CD4-positive, alpha-beta T cell treated with Interferon alpha-2 for 1 hour (primary cell): ENCODE data around the gene PARVA.

Experiments
- DNase-seq, 2 donors: peaks; one replicate each; pipeline ENCODE4 v3.0.0-alpha.2; 2020 to 2022

PARVA gene

DNA sequence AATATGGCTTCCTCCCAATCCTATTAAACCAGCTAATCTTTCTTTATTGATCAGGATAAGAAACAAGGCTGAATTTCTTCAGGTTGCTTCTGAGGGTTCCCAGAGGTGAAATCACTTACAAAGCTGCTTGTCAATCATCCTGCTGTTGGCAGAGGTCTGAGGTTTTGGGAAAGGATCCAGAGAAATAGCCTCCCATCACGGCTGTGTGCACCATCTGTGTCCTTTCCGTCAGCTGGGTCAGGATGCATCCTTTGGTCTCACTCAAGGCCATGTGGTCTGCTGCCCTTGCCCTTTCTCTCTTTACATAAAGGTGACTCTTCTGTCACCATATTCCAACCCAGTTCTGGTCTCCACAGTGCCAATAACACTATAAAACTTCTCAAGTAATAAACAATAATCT is 183.5 kb downstream of the PARVA start:
- DNase-seq, result no peak

DNA sequence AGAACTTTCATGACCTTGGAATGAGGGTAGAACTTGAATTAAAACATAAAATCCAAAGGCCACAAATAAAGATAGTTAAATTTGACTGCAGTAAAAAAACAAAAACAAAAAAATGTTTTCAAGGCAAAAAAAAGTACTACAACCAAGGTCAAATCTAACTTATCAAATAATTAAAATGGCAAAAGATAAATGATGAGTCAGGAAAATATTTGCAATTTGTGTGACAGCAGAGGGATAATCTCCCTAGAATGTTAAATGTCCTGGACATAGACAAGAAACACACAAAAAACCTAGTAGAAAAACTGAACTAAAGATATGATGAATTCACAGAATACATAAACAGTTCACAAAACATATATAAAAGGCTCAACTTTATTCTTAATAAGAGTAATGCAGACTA is 186.6 kb downstream of the PARVA start:
- DNase-seq, result no peak

DNA sequence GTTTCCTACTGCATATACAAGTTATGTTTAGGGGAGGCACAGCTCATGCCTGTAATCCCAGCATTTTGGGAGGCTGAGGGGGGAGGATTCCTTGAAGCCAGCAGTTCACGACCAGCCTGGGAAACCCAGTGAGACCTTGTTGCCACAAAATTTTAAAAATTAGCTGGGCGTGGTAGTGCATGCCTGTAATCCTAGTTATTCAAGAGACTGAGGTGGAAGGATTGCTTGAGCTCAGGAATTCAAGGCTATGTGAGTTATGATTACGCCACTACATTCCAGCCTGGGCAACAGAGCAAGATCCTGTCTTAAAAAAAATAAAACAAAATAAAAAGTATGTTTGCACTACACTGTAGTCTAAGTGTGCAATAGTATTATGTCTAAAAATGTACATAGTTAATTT is 188.0 kb downstream of the PARVA start:
- no peak for DNase-seq

DNA sequence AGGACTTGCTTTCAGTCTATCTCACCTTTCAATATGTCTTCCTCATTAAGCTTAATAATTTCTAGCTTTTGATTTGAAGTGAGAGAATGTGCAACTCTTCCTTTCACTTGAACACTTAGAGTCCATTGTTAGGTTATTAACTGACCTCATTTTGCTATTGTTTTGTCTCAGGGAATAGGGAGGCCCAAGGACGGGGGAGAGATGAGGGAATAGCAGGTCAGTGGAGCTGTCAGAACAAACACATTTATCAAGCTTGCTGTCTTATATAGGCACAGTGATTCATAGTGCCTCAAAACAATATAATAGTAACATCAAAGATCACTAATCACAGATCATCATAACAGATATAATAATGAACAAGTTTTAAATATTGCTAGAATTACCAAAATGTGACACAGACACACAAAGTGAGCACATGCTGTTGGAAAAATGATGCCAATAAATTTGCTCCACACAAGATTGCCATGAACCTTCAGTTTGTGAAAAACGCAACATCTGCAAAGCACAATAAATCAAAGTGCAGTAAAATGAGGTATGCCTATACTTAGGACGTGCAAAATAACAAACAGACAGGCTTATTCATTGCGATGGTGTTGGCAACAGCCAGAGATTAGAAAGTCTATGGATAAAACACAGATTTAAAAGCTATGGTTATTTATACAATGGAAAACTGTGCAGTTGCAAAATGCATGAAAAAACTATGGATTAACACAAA is 190.5 kb downstream of the PARVA start:
- DNase-seq, result no peak

DNA sequence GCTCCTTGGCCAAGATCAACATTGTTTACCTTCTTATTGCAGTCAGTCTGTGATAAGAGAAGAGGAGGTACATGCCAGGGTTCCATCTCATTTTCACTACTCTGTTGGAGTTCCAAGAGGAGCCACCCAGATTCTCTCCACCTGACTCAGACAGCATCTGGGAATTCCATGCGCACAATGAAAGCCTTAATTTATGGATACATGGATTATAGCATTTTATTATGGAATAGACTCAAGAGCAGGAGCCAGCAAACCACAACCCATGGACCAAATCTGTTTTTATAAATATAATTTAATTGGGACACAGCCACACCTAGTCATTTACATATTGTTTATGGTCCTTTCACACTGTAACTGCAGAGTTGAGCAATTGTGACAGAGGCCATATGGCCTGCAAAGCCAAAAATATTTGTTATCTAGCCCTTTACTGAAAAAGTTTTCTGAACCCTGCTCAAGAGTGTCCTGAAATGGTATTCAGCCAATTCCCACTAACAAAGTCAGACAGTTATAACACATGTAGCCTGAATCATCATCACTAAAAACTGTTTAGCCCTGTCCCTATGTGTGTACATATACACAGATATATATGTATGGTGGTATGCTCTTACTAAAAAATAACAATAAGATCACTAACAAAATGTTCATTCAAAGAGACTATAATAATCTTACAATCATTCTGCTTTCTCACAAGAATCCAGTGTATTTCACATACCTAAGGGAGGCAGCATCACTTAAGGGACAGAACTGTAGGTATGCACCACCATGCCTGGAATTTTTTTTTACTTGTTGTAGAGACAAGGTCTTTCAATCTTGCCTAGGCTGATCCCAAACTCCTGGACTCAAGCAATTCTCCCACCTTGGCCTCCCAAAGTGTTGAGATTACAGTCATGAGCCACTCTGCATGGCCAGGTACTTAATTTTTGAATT is 192.4 kb downstream of the PARVA start:
- DNase-seq, result no peak

DNA sequence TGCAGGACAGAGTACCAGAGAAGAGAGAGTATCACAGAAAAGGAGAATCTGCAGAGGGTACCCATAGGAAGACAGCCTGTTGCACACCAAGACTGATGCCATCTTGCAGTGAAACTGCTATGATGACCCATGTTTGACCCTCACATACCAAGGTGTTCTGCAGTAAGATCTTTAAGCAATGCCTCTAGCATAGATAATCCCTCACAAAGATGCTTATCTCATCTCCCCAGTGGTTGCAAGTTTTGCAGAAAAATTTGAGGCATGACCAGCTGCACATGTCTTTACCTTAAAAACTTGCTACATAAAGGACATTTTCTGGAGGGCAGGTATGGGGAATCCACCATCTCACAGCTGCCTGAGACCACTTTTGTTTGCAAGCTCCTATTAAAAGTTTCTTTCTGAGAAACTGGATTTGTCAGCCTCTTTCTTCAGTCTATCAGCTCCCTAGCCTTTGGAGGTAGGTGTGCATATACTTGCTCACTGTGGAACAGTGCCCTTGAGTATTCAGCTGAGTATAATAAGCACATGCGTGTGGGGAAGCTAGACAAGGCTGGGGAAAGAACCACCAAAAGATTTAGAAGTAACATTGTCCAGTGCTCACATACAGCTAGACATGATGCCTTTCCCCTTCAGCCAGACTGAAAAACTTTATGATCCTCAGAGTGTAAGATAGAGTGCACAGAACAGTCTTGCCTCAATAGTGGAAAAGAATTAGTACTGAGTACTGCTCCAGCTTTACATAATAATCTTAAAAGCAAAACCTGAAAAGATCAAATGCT is 196.5 kb downstream of the PARVA start:
- no peak for DNase-seq

DNA sequence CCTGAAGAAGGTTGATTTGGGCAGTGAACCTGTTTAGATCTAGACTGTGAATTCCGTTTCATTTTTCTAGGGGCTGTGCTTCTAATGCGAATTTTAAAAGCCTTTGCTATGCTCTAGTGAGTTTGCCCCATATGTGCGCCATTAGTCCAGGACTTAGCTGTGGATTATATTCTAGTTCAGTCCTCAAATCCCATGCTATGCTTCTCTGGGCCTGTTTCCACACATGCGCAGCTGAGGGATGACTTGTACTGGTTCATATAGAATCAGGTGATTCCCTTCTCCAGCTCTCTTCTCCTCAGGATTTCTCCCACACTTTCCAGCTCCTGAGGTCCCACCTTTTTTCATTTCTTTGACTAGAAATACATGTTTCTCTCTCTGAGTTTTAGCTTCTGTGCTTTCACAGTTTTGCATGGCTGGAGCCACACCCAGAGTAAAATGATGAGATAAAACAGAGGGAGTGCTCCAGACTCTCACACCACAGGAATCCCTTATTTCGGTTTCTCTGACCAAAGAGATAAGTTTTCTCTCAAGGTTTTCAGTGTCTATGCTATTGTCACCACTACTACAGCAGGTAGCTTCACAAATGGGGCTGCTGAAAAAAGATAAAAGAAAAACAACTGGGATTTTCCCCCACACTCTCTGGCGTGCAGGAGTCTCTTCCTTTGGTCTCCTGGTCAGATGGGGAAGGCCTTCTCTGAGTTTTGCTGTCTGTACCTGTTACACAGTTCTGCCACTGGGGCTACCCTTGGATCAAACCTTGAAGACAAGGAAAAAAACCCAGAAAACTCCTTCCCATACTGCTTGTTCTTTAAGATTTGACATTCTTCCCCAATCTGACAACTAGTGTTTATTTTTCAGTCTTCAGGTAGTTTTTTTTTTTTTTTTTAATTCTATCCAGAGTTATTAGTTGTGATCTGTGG is 200.6 kb downstream of the PARVA start:
- no peak for DNase-seq

DNA sequence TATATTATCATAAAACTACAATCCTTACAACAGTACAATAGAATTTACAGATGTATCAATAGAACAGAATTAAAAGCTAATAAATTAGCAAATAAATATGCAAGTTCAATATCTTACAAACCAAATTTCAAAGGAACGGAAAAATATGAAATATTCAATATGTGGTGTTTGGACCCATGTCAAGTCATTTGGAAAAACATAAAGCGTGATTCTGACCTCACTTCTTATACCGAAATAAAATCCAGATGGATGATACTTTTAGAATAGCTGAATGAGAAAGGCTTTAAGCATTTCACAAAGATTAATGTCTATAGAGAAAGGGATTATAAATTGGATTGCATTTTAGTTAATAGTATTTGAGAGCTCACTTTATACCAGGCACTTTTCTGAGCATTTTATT is 204.0 kb downstream of the PARVA start:
- DNase-seq, result no peak

DNA sequence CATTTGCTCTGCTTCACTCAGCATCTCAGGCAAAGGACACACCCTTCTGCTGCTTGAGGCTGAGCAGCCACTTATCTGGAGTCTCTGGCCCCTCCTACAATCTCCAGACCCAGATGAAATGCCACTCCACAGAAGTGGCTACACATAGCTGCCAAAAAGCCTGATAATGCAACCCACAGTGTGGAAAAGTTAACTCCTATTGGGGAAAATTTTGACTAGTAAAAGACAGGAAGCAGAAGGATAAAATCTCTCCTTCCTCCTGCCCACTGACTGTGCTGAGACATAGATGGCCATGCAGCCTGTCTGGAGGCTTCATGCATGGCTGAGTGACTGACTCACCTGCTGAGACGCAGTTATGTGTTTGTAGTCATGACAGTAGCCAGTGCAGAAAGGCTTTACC is 204.6 kb downstream of the PARVA start:
- DNase-seq, result no peak
